Suprapubic skin (tissue), 4 donors: ENCODE results near the gene PHYKPL. TPM values are rescaled to one million over a fixed set of nuclear protein-coding genes. Genes with fewer than 3 reads are reported as not detected.
"Not testable (repeated sequence)": the region's sequence is repeated elsewhere in the genome, so short reads cannot be mapped to it uniquely, and the experiment has no call there.

Source experiments
- DNase-seq, 2 donors: peaks; one replicate each; pipeline ENCODE4 v3.0.0-alpha.2; 2019; ENCODE audit warnings: low spot score in 2 of 2
- H3K27ac ChIP-seq: fragments of 200-600 bp; sonication (generic); one replicate; pipeline ENCODE4 v1.5.1; 2019
- H3K27me3 ChIP-seq: fragments of 200-600 bp; sonication (generic); one replicate; pipeline ENCODE4 v1.5.1; 2019
- H3K36me3 ChIP-seq: fragments of 200-600 bp; sonication (generic); one replicate; pipeline ENCODE4 v1.5.1; 2019
- H3K4me1 ChIP-seq: fragments of 200-600 bp; sonication (generic); one replicate; pipeline ENCODE4 v1.5.1; 2019
- H3K4me3 ChIP-seq: fragments of 200-600 bp; sonication (generic); one replicate; pipeline ENCODE4 v1.5.1; 2019; ENCODE audit warnings: mild to moderate bottlenecking
- H3K9me3 ChIP-seq: fragments of 200-600 bp; sonication (generic); one replicate; pipeline ENCODE4 v1.5.1; 2019
- EP300 ChIP-seq: sonication (generic); formaldehyde crosslinking; IDR thresholded peaks from one replicate; pipeline ENCODE4 v1.6.1; 2017; ENCODE audit warnings: antibody characterized with exemption
- POLR2A ChIP-seq, 2 donors: fragments of 450-650 bp; IDR thresholded peaks; one replicate each; pipeline ENCODE4 v1.6.1; 2017; ENCODE audit warnings: antibody characterized with exemption in 2 of 2, mild to moderate bottlenecking in 2 of 2, moderate library complexity in 2 of 2
- POLR2AphosphoS5 ChIP-seq, 3 donors: sonication (generic); formaldehyde crosslinking; IDR thresholded peaks; one replicate each; pipeline ENCODE4 v1.6.1; 2017; ENCODE audit warnings: antibody characterized with exemption in 3 of 3
- WGBS: methylation state at CpG from one replicate; pipeline ENCODE4 v1.1.5; 2018; 5-methylcytosine and 5-hydroxymethylcytosine counted together
- total RNA-seq, 4 donors: library from RNA; depleted of rRNA; stranded (reverse); fragments of >200 nt; gene quantifications; one replicate each; pipeline ENCODE4 v1.1.0, GENCODE V29; 2016
- TF ChIP-seq, protein P1 (sequence below), 2 donors: fragments of 200-600 bp in 1 of 2; fragments of 450-650 bp in 1 of 2; sonication (generic) in 1 of 2; IDR thresholded peaks; one replicate each; pipeline ENCODE4 v1.5.1; 2016 to 2019; ENCODE audit warnings: antibody characterized with exemption in 2 of 2, mild to moderate bottlenecking in 1 of 2, moderate library complexity in 1 of 2

PHYKPL gene
- total RNA-seq, 4 donors from 2014 or later = 27.1 to 50.5 (median 35.7) TPM

DNA sequence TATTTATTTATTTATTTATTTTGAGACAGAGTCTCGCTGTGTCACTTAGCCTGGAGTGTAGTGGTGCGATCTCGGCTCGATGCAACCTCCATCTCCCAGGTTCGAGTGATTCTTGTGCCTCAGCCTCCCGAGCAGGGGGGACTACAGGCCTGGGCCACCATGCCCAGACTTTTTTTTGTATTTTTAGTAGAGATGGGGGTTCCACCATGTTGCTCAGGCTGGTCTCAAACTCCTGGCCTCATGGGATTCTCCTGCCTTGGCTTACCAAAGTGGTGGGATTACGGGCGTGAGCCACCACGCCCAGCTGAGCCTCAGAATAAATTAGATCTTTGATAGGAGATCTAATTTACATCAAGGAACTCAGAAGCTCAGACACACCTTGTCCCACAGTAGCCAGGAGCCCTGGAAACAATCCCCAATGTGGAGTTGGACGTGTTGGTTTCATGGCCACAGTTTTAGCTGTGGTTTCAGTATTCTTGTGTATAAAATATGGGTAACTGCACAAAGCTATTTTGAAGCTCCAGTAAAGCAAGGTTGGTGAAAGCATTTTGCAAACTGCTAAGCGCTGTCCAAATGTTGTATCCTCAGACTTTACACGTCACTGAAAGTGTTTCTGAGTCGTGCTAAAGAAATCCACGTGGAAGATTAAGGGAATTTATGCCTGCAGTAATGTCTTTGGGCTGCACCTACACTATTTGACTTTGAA is 31.2 kb downstream of the PHYKPL start:
- no peaks in the 10 kb centered on the region for H3K9me3 ChIP-seq
- TF ChIP-seq, protein P1, sequence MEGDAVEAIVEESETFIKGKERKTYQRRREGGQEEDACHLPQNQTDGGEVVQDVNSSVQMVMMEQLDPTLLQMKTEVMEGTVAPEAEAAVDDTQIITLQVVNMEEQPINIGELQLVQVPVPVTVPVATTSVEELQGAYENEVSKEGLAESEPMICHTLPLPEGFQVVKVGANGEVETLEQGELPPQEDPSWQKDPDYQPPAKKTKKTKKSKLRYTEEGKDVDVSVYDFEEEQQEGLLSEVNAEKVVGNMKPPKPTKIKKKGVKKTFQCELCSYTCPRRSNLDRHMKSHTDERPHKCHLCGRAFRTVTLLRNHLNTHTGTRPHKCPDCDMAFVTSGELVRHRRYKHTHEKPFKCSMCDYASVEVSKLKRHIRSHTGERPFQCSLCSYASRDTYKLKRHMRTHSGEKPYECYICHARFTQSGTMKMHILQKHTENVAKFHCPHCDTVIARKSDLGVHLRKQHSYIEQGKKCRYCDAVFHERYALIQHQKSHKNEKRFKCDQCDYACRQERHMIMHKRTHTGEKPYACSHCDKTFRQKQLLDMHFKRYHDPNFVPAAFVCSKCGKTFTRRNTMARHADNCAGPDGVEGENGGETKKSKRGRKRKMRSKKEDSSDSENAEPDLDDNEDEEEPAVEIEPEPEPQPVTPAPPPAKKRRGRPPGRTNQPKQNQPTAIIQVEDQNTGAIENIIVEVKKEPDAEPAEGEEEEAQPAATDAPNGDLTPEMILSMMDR (IDR thresholded peaks at IDR 0.05) = no peak
- 72% methylated on average over 14 of the region's 14 CpGs for WGBS
- H3K27me3 ChIP-seq = no peaks in the 10 kb centered on the region
- peak; percentile 42 to 44 for DNase-seq
- H3K36me3 ChIP-seq = peaks cover 1% of the 10 kb centered on the region
- H3K4me1 ChIP-seq = peaks cover 38% of the 10 kb centered on the region
- no peak overlapping the region for H3K4me3 ChIP-seq
- no peak overlapping the region for H3K27ac ChIP-seq

DNA sequence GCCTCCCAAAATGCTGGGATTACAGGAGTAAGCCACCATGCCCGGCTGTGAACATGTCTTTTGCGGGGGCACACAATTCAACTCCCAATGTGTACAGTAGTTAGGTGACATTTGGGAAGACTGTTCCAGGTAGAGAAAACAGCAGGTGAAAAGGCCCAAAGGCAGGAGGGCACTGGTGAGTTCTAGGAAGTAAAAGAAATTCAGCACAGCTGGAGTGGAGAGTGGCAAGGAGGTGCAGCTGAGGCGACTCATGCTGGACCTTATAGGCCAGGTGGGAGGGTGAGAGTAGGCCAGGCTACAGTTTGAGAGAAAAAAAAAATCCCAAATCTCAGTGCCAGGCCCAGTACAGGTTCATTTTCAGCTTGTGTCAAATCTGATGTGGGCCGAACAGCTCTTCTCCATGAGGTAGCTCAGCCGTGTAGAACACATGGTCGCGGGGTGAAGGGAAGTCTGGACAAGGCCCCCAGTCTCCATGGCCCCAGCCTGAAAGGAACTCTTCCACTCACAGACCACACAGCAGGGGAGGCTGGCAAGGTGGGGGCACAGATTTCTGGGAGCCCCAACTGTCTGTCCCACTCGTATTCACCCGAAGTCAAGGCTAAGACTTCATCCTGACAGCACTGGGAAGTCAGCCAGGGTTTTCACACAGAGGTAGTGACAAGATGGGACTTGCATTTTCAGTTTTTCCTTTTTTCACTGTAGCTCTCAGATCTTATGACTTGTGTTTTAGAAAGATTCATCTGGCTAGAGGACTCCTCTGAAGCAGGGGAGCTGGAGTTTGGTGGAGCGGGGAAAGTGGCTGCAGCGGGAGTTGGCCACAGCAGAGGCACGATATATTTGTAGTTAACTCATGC is 32.8 kb downstream of the PHYKPL start:
- DNase-seq = peak; percentile 36 to 49
- H3K36me3 ChIP-seq = no peaks in the 10 kb centered on the region
- no peaks in the 10 kb centered on the region for H3K9me3 ChIP-seq
- H3K4me1 ChIP-seq = peaks cover 27% of the 10 kb centered on the region
- TF ChIP-seq, protein P1 (IDR thresholded peaks at IDR 0.05) = no peak
- TF ChIP-seq EP300 (no peak), POLR2AphosphoS5 (IDR thresholded peaks at IDR 0.05) (no peak), POLR2A (IDR thresholded peaks at IDR 0.05) (no peak)
- no peaks in the 10 kb centered on the region for H3K27me3 ChIP-seq
- H3K4me3 ChIP-seq = no peak overlapping the region
- H3K27ac ChIP-seq = no peak overlapping the region
- WGBS = 54% methylated on average over 12 of the region's 12 CpGs

DNA sequence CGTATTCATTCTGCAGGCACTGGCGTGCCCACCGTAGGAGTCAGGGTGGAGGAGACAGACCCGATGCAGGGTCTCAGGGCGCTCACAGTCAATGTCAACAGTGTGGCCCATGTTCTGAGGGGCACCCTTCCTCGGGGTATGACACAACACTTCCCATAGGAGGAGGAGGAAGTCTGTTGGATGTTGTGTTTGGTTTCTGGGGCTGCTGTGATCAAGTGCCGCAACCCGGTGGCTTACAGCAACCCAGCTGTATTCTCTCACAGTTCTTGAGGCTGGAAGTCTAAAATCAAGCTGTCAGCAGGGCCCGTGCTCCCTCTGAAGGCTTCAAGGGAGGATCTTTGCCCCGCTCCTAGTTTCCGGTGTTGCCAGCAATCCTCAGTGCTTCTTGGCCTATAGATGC is 33.9 kb downstream of the PHYKPL start:
- H3K27me3 ChIP-seq = no peaks in the 10 kb centered on the region

DNA sequence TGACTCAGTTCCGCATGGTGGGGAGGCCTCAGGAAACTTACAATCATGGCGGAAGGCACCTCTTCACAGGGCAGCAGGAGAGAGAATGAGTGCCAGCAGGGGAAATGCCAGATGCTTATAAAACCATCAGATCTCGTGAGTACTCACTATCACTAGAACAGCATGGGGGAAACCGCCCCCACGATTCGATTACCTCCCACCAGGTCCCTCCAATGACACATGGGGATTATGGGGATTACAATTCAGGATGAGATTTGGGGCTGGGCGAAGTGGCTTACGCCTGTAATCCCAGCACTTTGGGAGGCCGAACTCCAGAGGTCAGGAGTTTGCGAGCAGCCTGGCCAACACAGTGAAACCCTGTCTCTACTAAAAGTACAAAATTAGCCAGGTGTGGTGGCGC is 34.5 kb downstream of the PHYKPL start:
- 89% methylated on average over 10 of the region's 11 CpGs for WGBS

More for the DNA sequence above, 33.9 kb downstream of the PHYKPL start:
- peak; percentile 47 to 74 for DNase-seq
- H3K4me3 ChIP-seq = no peak overlapping the region
- WGBS = 81% methylated on average over 11 of the region's 11 CpGs
- TF ChIP-seq POLR2AphosphoS5 (IDR thresholded peaks at IDR 0.05) (no peak), EP300 (no peak), POLR2A (IDR thresholded peaks at IDR 0.05) (no peak)
- TF ChIP-seq, protein P1 (IDR thresholded peaks at IDR 0.05) = no peak
- H3K4me1 ChIP-seq = peaks cover 30% of the 10 kb centered on the region
- H3K9me3 ChIP-seq = no peaks in the 10 kb centered on the region
- no peaks in the 10 kb centered on the region for H3K36me3 ChIP-seq
- no peak overlapping the region for H3K27ac ChIP-seq

DNA sequence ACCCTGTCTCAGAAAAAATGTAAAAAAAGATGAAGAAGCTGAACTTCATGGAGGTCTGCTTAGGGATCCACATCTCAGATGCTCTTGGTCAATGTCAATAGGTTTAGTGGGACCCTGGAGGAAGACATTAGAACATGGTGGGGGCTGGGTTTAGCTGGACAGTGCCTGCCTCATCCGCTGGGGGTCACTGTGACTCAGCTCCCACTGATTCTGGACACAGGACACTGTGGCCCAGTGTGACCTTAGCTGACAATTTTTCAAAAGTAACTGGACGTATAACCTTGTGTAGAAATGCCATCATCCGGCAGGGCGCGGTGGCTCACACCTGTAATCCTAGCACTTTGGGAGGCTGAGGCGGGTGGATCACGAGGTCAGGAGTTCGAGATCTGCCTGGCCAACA is 35.6 kb downstream of the PHYKPL start:
- 88% methylated on average over 8 of the region's 8 CpGs for WGBS
- peak; percentile 23 to 40 for DNase-seq
- H3K9me3 ChIP-seq = no peaks in the 10 kb centered on the region
- no peak overlapping the region for H3K4me3 ChIP-seq
- H3K27ac ChIP-seq = no peak overlapping the region
- H3K36me3 ChIP-seq = no peaks in the 10 kb centered on the region
- H3K27me3 ChIP-seq = no peaks in the 10 kb centered on the region
- TF ChIP-seq POLR2AphosphoS5 (IDR thresholded peaks at IDR 0.05) (no peak), POLR2A (IDR thresholded peaks at IDR 0.05) (no peak), EP300 (no peak)
- TF ChIP-seq, protein P1 (IDR thresholded peaks at IDR 0.05) = no peak
- H3K4me1 ChIP-seq = peaks cover 27% of the 10 kb centered on the region

More for the DNA sequence above, 34.5 kb downstream of the PHYKPL start:
- H3K27ac ChIP-seq, H3K36me3 ChIP-seq, H3K27me3 ChIP-seq, H3K9me3 ChIP-seq, H3K4me3 ChIP-seq: not testable (repeated sequence)
- peaks cover 28% of the 10 kb centered on the region for H3K4me1 ChIP-seq
- peak; percentile 38 to 44 for DNase-seq
